ENCODE data around the gene NPM1.
A peak's percentile ranks its signal among the peaks of the same experiment; 100 is the strongest.

NPM1 gene

GRCh38 chr5:171401167-171401947 lies 13.7 kb downstream of the NPM1 start:
- TF ChIP-seq CTCF (IDR thresholded peaks at IDR 0.05): no peak

GRCh38 chr5:171405615-171406014 lies 18.0 kb downstream of the NPM1 start:
- peak; percentile 55 for TF ChIP-seq CTCF (IDR thresholded peaks at IDR 0.05)

- no peak for TF ChIP-seq CTCF (IDR thresholded peaks at IDR 0.05)
These were observed 19.6 kb downstream of the NPM1 start for GRCh38 chr5:171407234-171407633.

- no peak for TF ChIP-seq CTCF (IDR thresholded peaks at IDR 0.05)
These were observed 21.8 kb downstream of the NPM1 start for GRCh38 chr5:171409164-171410136.

- no peak for TF ChIP-seq CTCF (IDR thresholded peaks at IDR 0.05)
These were observed 22.5 kb downstream of the NPM1 start for GRCh38 chr5:171410181-171410580.

GRCh38 chr5:171412186-171412585 lies 24.5 kb downstream of the NPM1 start:
- no peak for TF ChIP-seq CTCF (IDR thresholded peaks at IDR 0.05)

- TF ChIP-seq CTCF (IDR thresholded peaks at IDR 0.05): no peak
These were observed 25.7 kb downstream of the NPM1 start for GRCh38 chr5:171413153-171413910.

Measured in LNCAP (cell line).